Smooth muscle cell (in vitro differentiated cells): ENCODE measurements around the gene ATXN7. TPM values are rescaled to one million over a fixed set of nuclear protein-coding genes. Genes with fewer than 3 reads are reported as not detected.

Experiments used
- DNase-seq: peaks from one replicate; lab custom pipeline; 2025; ENCODE audit not compliant: unreplicated experiment; lab: John Stamatoyannopoulos, UW
- H2AFZ ChIP-seq: fragments of 200-600 bp; sonication (generic); 2 replicates; pipeline ENCODE4 v1.6.0; 2016; ENCODE audit warnings: antibody characterized with exemption, low read depth, mild to moderate bottlenecking
- H3F3A ChIP-seq: fragments of 200-600 bp; sonication (generic); 2 replicates; pipeline ENCODE4 v1.6.0; 2017; ENCODE audit warnings: antibody characterized with exemption, low read depth
- H3K27ac ChIP-seq: fragments of 200-600 bp; sonication (generic); 2 replicates; pipeline ENCODE4 v1.5.1; 2016; ENCODE audit warnings: low read depth, mild to moderate bottlenecking
- H3K27me3 ChIP-seq: fragments of 200-600 bp; sonication (generic); 2 replicates; pipeline ENCODE4 v1.6.1; 2016; ENCODE audit warnings: low read depth, mild to moderate bottlenecking
- H3K36me3 ChIP-seq: fragments of 200-600 bp; sonication (generic); 2 replicates; pipeline ENCODE4 v1.5.1; 2016; ENCODE audit warnings: low read depth
- H3K4me1 ChIP-seq: fragments of 200-600 bp; sonication (generic); 2 replicates; pipeline ENCODE4 v1.5.1; 2016; ENCODE audit warnings: low read depth
- H3K4me2 ChIP-seq: fragments of 200-600 bp; sonication (generic); 2 replicates; pipeline ENCODE4 v1.6.0; 2016; ENCODE audit warnings: mild to moderate bottlenecking
- H3K4me3 ChIP-seq: fragments of 200-600 bp; sonication (generic); 2 replicates; pipeline ENCODE4 v1.5.1; 2016; ENCODE audit warnings: mild to moderate bottlenecking
- H3K79me2 ChIP-seq: fragments of 200-600 bp; sonication (generic); 2 replicates; pipeline ENCODE4 v1.6.0; 2016; ENCODE audit warnings: low read depth, mild to moderate bottlenecking
- H3K9ac ChIP-seq: fragments of 200-600 bp; sonication (generic); 2 replicates; pipeline ENCODE4 v1.6.0; 2016; ENCODE audit warnings: low read depth
- H3K9me3 ChIP-seq: fragments of 200-600 bp; sonication (generic); replicated peaks from 2 replicates; pipeline ENCODE4 v1.5.1; 2016; ENCODE audit warnings: low read depth
- H4K20me1 ChIP-seq: fragments of 200-600 bp; sonication (generic); 2 replicates; pipeline ENCODE4 v1.6.0; 2016; ENCODE audit warnings: low read depth
- WGBS: methylation state at CpG from one replicate; pipeline ENCODE4 v1.1.7; 2016; ENCODE audit warnings: low lambda C conversion rate; 5-methylcytosine and 5-hydroxymethylcytosine counted together
- polyA plus RNA-seq: library from polyadenylated mRNA; unstranded; fragments of >200 nt; fragmentation: Nextera tagmentation; extraction: Ambion mirVana; gene quantifications from 2 replicates; pipeline ENCODE4 v1.2.1, GENCODE V29; 2016
- total RNA-seq: library from RNA; depleted of rRNA; stranded (reverse); fragments of >200 nt; gene quantifications from 2 replicates; pipeline ENCODE4 v1.2.3, GENCODE V29; 2014
- TF ChIP-seq, protein P1 (sequence below): fragments of 200-600 bp; sonication (generic); IDR thresholded peaks from 2 replicates; pipeline ENCODE4 v1.5.1; 2017; ENCODE audit warnings: borderline replicate concordance, mild to moderate bottlenecking, antibody characterized with exemption; ENCODE audit not compliant: insufficient read depth, poor library complexity, severe bottlenecking

Gene ATXN7
- total and polyA plus RNA-seq, 2 experiments from 2014 or later = 3.6 to 14.1 TPM

DNA sequence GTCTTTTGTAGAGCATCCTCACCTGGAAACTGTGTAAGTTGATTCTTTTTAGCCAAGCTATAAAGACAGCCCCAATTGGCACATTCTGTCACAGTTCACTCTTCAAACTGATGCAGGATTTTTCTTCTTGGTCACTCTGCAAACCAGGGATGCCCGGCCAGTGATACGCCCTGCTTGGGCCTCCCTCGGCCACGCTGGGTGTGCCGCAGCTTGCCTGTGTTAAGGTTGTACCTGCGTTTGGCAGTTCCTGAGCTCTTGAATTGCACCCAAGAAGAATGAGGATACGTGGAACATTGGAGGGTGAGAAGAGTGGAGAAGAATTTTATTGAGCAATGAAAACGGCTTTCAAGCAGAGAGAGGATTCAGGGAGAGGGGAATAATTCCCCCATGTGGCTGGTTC is 109.7 kb downstream of the ATXN7 start:
- peaks cover 93% of the 10 kb centered on the region for H4K20me1 ChIP-seq
- no peak for DNase-seq
- no peaks in the 10 kb centered on the region for H3K36me3 ChIP-seq
- no peak overlapping the region for H3K4me3 ChIP-seq
- H3K9ac ChIP-seq = no peak overlapping the region
- no peaks in the 10 kb centered on the region for H3K27me3 ChIP-seq
- no peaks in the 10 kb centered on the region for H3K9me3 ChIP-seq
- H3K4me2 ChIP-seq = no peak overlapping the region
- peaks cover 15% of the 10 kb centered on the region for H3F3A ChIP-seq
- H3K27ac ChIP-seq = no peak overlapping the region
- H2AFZ ChIP-seq = no peak overlapping the region
- peaks cover 11% of the 10 kb centered on the region for H3K79me2 ChIP-seq
- H3K4me1 ChIP-seq = peaks cover 79% of the 10 kb centered on the region
- 94% methylated on average over 8 of the region's 8 CpGs for WGBS
- TF ChIP-seq, protein P1, sequence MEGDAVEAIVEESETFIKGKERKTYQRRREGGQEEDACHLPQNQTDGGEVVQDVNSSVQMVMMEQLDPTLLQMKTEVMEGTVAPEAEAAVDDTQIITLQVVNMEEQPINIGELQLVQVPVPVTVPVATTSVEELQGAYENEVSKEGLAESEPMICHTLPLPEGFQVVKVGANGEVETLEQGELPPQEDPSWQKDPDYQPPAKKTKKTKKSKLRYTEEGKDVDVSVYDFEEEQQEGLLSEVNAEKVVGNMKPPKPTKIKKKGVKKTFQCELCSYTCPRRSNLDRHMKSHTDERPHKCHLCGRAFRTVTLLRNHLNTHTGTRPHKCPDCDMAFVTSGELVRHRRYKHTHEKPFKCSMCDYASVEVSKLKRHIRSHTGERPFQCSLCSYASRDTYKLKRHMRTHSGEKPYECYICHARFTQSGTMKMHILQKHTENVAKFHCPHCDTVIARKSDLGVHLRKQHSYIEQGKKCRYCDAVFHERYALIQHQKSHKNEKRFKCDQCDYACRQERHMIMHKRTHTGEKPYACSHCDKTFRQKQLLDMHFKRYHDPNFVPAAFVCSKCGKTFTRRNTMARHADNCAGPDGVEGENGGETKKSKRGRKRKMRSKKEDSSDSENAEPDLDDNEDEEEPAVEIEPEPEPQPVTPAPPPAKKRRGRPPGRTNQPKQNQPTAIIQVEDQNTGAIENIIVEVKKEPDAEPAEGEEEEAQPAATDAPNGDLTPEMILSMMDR = no peak

DNA sequence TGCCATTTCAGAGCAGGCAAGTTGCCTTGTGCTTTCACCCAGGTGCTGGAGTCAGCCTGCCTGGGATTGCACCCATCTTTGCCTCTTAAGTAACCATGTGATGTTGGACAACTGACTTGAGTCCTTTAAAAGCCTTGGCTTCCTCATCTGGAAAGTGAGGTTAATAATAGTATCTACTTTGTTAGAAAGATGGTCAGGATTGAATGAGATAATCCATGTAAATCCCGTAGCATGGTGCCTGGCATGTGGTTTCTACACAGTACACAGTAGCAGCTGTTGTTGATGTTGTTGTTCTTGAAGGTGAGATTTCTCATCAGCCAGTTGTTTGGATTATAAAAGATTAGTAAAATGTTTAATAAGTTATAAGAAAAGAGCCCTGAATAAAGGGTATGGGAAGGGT is 110.8 kb downstream of the ATXN7 start:
- Histone ChIP-seq H3K36me3 (no peaks in the 10 kb centered on the region), H3F3A (peaks cover 12% of the 10 kb centered on the region), H3K79me2 (peaks cover 15% of the 10 kb centered on the region), H3K9me3 (no peaks in the 10 kb centered on the region), H3K27ac (no peak overlapping the region), H3K27me3 (no peaks in the 10 kb centered on the region), H3K4me3 (no peak overlapping the region), H2AFZ (no peak overlapping the region), H3K4me1 (peaks cover 72% of the 10 kb centered on the region), H3K9ac (no peak overlapping the region), H3K4me2 (no peak overlapping the region), H4K20me1 (peaks cover 93% of the 10 kb centered on the region)
- TF ChIP-seq, protein P1 = no peak
- 74% methylated on average over 1 of the region's 1 CpG for WGBS
- no peak for DNase-seq

DNA sequence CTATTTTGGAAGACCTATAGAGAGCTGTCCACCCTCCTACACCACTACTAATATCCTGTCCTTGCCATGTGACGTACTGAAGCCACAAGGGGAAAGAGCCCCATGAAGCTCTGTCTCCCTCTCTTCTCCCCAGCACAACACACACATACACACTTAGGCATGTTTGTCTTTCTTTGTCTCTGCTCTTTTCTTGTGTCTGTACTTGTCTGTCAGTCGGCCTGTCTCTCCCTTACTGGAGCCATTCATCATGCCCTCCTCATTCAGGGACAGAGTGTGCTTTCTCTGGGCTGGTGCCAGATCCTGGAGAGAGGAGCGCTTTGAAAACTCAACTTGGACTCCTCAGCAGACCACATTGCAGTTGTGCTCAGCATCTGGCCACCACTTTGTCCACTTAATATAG is 112.1 kb downstream of the ATXN7 start:
- Histone ChIP-seq H3K4me3 (no peak overlapping the region), H3K4me2 (peak overlapping the region; percentile 70), H3K9me3 (no peaks in the 10 kb centered on the region), H3K4me1 (peaks cover 59% of the 10 kb centered on the region), H3K27me3 (no peaks in the 10 kb centered on the region), H3K27ac (peak overlapping the region; percentile 48), H3K9ac (peak overlapping the region; percentile 14), H3K79me2 (peaks cover 15% of the 10 kb centered on the region), H3K36me3 (peaks cover 5% of the 10 kb centered on the region), H2AFZ (no peak overlapping the region), H3F3A (peaks cover 12% of the 10 kb centered on the region), H4K20me1 (peaks cover 86% of the 10 kb centered on the region)
- 78% methylated on average over 3 of the region's 3 CpGs for WGBS
- no peak for DNase-seq
- TF ChIP-seq, protein P1 = no peak

DNA sequence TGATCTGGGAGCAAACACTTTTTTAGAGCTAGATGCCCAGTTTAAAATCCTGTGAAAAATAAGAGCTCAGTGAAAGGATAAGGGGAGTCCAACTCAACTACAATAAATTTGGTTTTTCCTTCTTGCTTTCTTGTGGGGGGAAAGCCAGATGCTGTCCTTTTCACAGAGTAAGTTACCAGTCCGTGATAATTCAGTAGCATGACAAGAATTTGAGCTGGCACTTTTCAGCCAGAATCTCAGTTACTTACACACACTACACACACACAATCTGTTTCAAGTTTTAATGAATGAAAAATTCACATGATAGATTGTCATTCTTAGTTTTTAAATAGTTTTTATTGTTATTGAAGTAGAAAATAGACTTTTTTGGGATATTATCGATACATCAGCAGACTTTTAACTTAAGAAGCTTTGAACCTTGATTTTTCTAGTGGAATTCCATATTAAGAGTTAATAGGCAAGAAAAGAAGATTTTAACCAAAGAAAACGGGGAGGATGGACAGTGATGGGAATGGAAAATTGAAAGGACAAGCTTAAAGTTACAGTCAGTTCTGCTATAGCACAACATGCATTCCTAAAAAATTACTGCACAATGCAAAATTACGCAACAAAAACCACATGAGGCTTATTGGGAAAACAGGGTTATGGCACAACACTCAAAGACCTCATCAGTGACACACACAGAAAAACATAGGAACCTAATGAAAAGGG is 112.6 kb downstream of the ATXN7 start:
- Histone ChIP-seq H3K4me2 (peak overlapping the region; percentile 70), H2AFZ (no peak overlapping the region), H3K36me3 (peaks cover 5% of the 10 kb centered on the region), H3K4me1 (peaks cover 54% of the 10 kb centered on the region), H3K27ac (peak overlapping the region; percentile 48), H3K79me2 (peaks cover 11% of the 10 kb centered on the region), H3K4me3 (no peak overlapping the region), H3K27me3 (no peaks in the 10 kb centered on the region), H3K9ac (peak overlapping the region; percentile 14), H3F3A (peaks cover 12% of the 10 kb centered on the region), H3K9me3 (no peaks in the 10 kb centered on the region), H4K20me1 (peaks cover 84% of the 10 kb centered on the region)
- 60% methylated on average over 4 of the region's 4 CpGs for WGBS
- TF ChIP-seq, protein P1 = no peak
- DNase-seq = no peak
